Measurements from ENCODE around the gene ACCSL.
A peak's percentile ranks its signal among the peaks of the same experiment; 100 is the strongest.

Gene ACCSL

DNA sequence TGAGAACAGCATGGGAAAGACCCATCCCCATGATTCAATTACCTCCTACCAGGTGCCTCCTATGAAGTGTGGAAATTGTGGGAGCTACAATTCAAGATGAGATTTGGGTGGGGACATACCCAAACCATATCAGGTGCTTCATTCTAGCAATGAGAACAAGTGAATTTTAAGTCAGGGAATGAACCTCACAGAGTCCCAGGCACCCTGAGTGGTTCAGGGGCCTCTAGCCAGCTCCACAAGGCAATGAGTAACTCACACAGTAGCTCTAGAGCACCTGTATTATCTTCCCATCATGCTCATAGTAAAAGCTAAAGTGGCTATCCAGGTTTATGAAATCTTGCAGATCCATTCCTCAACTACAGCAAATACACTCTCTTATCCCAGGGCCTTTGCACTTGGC lies 13.1 kb upstream of the ACCSL start:
- Histone ChIP-seq H3K27me3 (ENCODE audit: low read depth, low read length) (no peaks in the 10 kb centered on the region), H3K9me3 (ENCODE audit: control insufficient read depth in 1 of 2, low read length in 2 of 2) (no peaks in the 10 kb centered on the region), H3K4me3 (ENCODE audit: low read depth in 1 of 2, low read length in 2 of 2) (no peak overlapping the region), H3K36me3 (ENCODE audit: control insufficient read depth in 1 of 2, insufficient read depth in 2 of 2, low read length in 2 of 2) (no peaks in the 10 kb centered on the region), H3K4me1 (ENCODE audit: control insufficient read depth in 1 of 2, insufficient read depth in 2 of 2, low read length in 2 of 2) (peaks cover 4 to 32% of the 10 kb centered on the region in 2 donors), H3K27ac (ENCODE audit: low read length) (no peak overlapping the region)

DNA sequence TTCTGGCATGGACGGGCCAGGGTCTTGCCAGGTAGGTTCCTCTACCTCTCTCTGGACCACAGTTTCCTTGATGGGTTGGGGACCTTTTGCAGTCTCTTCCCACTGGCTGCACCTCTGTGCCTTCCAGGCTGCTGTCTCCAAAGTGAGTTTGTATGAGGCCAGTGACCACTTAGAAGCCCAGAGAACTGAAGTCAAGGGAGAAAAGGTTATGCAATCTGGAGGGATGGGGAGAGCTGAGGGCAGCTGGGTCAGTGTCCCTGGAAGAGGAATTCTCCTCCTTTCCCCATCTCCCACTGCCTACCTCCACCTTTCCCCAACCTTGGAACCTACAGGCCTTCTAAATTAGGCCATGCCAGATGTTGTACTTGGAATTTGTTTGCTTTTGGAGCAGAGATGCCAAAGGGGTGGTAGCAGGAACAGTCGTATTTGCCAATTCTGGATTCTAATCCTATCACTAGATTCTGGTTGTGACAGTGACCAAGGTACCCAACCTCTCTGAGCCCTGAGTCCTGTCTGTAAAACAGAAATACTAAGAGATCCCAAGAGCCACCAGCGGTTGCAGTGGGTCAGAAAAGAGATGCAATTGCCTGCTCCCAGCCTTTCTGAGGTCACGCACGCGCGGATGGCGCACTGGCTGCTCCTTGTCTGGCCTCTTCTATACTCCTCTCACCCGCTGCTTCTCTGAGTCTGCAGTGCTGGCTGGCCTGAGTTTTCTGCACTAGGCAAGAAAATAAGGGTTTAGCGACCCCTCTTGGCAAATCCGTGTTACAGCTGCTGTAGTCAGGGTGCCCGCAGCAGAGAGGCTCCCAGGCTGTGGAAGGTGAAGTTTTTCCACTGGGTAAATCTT lies 10.7 kb upstream of the ACCSL start:
- Histone ChIP-seq H3K4me3 (ENCODE audit: low read depth in 1 of 2, low read length in 2 of 2) (no peak overlapping the region), H3K27ac (ENCODE audit: low read length) (no peak overlapping the region), H3K4me1 (ENCODE audit: control insufficient read depth in 1 of 2, insufficient read depth in 2 of 2, low read length in 2 of 2) (peaks cover 4 to 16% of the 10 kb centered on the region in 2 donors), H3K27me3 (ENCODE audit: low read depth, low read length) (no peaks in the 10 kb centered on the region), H3K36me3 (ENCODE audit: control insufficient read depth in 1 of 2, insufficient read depth in 2 of 2, low read length in 2 of 2) (no peaks in the 10 kb centered on the region), H3K9me3 (ENCODE audit: control insufficient read depth in 1 of 2, low read length in 2 of 2) (no peaks in the 10 kb centered on the region)

DNA sequence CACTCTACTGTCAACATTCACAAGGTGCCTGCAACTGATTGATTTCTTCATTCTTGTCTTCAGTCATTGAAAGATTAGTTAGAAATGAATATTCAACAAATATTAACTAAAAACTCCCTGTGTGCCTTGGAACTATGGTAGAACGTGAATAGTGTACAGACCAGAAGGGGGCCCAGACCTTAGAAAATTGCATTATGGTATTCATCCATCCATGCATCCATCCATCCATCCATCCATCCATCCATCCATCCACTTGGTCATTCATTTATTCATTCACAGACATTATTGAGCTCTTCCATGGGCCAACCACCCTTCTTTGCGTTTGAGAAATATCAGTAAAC lies 10.2 kb upstream of the ACCSL start:
- Histone ChIP-seq H3K4me1 (ENCODE audit: control insufficient read depth in 1 of 2, insufficient read depth in 2 of 2, low read length in 2 of 2) (peaks cover 4 to 10% of the 10 kb centered on the region in 2 donors), H3K36me3 (ENCODE audit: control insufficient read depth in 1 of 2, insufficient read depth in 2 of 2, low read length in 2 of 2) (no peaks in the 10 kb centered on the region), H3K9me3 (ENCODE audit: control insufficient read depth in 1 of 2, low read length in 2 of 2) (no peaks in the 10 kb centered on the region), H3K27me3 (ENCODE audit: low read depth, low read length) (no peaks in the 10 kb centered on the region), H3K27ac (ENCODE audit: low read length) (no peak overlapping the region), H3K4me3 (ENCODE audit: low read depth in 1 of 2, low read length in 2 of 2) (no peak overlapping the region)

DNA sequence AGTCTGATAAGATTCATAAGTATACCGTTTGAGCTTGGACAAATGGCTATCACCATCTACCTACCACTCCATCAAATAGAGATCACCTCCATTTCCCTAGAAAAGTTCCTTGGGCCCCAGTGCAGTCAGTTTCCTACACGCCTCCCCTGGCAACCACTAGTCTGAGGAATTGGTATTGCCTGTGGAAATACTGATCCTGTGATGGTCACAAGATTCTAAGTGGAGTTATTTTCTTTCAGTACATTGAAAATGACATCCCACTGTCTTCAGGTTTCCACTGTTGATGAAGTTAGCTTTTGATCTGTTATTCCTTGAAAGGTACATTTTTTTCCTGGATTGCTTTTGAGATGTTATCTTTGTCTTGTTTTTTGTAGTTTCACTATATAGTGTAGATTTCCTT lies 4.6 kb upstream of the ACCSL start:
- no peaks in the 10 kb centered on the region for H3K4me1 ChIP-seq (ENCODE audit: control insufficient read depth in 1 of 2, insufficient read depth in 2 of 2, low read length in 2 of 2)
- no peaks in the 10 kb centered on the region for H3K9me3 ChIP-seq (ENCODE audit: control insufficient read depth in 1 of 2, low read length in 2 of 2)
- H3K27me3 ChIP-seq (ENCODE audit: low read depth, low read length), result no peaks in the 10 kb centered on the region
- no peak overlapping the region for H3K27ac ChIP-seq (ENCODE audit: low read length)
- H3K36me3 ChIP-seq (ENCODE audit: control insufficient read depth in 1 of 2, insufficient read depth in 2 of 2, low read length in 2 of 2), result no peaks in the 10 kb centered on the region
- H3K4me3 ChIP-seq (ENCODE audit: low read depth in 1 of 2, low read length in 2 of 2), result no peak overlapping the region

DNA sequence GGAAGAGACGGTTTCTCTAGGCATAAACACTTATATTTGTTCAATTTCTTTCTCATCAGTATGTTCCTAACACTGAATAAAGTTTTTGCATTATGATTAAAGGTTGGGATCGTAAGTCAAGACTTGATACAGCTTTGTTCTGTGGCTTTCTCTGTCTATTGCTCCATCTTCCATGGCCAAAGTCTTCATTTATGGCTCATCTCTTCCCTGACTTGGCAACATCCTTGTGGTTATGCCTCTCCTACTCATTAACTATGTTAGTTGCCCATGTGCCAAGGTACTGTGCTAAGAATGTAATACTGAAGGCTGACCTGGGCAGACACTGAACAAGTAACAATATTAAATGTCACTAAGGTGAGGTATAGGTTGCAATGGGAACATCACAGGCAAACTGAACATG lies 1.6 kb upstream of the ACCSL start:
- Histone ChIP-seq H3K36me3 (ENCODE audit: control insufficient read depth in 1 of 2, insufficient read depth in 2 of 2, low read length in 2 of 2) (no peaks in the 10 kb centered on the region), H3K4me3 (ENCODE audit: low read depth in 1 of 2, low read length in 2 of 2) (no peak overlapping the region), H3K27ac (ENCODE audit: low read length) (no peak overlapping the region), H3K9me3 (ENCODE audit: control insufficient read depth in 1 of 2, low read length in 2 of 2) (no peaks in the 10 kb centered on the region), H3K27me3 (ENCODE audit: low read depth, low read length) (no peaks in the 10 kb centered on the region), H3K4me1 (ENCODE audit: control insufficient read depth in 1 of 2, insufficient read depth in 2 of 2, low read length in 2 of 2) (no peaks in the 10 kb centered on the region)

DNA sequence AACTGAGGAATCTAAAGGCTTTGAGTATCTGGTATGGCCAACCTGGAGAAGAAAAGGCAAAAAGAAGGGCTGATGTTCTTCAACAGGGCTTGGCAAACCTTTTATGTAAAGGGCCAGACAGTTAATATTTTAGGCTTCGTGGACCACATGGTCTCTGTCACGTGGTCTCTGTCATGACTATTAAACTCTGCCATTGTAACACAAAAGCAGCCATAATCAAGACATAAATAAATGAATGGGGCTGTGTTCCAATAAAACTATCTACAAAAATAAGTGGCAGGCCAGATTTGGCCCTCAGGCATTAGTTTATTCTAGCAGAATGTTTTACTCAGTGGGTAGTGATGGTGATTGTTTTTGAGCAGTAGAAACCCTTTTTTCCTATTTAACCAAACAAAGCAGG lies 483 bp upstream of the ACCSL start:
- H3K27ac ChIP-seq (ENCODE audit: low read length), result no peak overlapping the region
- H3K36me3 ChIP-seq (ENCODE audit: control insufficient read depth in 1 of 2, insufficient read depth in 2 of 2, low read length in 2 of 2), result no peaks in the 10 kb centered on the region
- no peaks in the 10 kb centered on the region for H3K9me3 ChIP-seq (ENCODE audit: control insufficient read depth in 1 of 2, low read length in 2 of 2)
- H3K4me3 ChIP-seq (ENCODE audit: low read depth in 1 of 2, low read length in 2 of 2), result no peak overlapping the region
- no peaks in the 10 kb centered on the region for H3K27me3 ChIP-seq (ENCODE audit: low read depth, low read length)
- H3K4me1 ChIP-seq (ENCODE audit: control insufficient read depth in 1 of 2, insufficient read depth in 2 of 2, low read length in 2 of 2), result no peaks in the 10 kb centered on the region

DNA sequence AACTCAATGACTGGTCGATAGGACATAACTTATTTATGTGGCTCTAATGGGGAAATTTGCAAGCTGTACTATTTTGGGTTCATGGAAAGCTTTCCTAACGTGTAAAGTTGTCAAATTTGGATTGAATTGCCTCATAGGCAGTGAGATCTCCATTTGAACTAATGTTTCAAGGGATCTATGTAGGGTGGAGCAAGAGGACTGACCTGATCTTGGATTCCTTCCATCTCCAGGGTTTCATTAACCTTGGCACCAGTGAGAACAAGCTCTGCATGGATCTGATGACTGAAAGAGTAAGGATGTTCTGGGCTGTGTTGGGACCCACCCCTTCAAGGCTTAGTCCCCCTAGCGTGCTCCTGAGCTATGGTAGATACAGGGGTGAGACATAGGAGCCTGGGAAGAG lies 2.1 kb downstream of the ACCSL start:
- Histone ChIP-seq H3K27ac (ENCODE audit: low read length) (no peak overlapping the region), H3K4me3 (ENCODE audit: low read depth in 1 of 2, low read length in 2 of 2) (no peak overlapping the region), H3K9me3 (ENCODE audit: control insufficient read depth in 1 of 2, low read length in 2 of 2) (no peaks in the 10 kb centered on the region), H3K36me3 (ENCODE audit: control insufficient read depth in 1 of 2, insufficient read depth in 2 of 2, low read length in 2 of 2) (no peaks in the 10 kb centered on the region), H3K4me1 (ENCODE audit: control insufficient read depth in 1 of 2, insufficient read depth in 2 of 2, low read length in 2 of 2) (no peaks in the 10 kb centered on the region), H3K27me3 (ENCODE audit: low read depth, low read length) (no peaks in the 10 kb centered on the region)

DNA sequence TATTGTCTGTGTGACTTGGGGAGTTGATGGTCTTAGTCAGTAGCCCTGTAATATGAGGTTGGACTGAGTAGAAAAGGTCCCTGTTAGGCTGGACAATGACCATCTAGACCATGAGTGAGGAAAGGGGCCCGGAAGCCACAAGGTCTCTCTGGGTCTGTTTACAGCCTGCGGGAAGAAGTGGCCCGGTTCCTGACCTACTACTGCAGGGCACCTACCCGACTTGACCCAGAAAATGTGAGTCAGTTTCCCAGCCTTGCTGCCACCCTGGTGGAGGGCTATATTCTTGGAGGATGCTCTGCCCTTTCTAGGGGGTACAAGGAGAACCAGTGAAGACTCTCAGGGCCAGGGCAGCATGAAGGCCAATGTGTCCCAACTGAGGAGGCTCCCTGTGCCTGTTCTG lies 3.4 kb downstream of the ACCSL start:
- Histone ChIP-seq H3K36me3 (ENCODE audit: control insufficient read depth in 1 of 2, insufficient read depth in 2 of 2, low read length in 2 of 2) (no peaks in the 10 kb centered on the region), H3K4me1 (ENCODE audit: control insufficient read depth in 1 of 2, insufficient read depth in 2 of 2, low read length in 2 of 2) (no peaks in the 10 kb centered on the region), H3K9me3 (ENCODE audit: control insufficient read depth in 1 of 2, low read length in 2 of 2) (no peaks in the 10 kb centered on the region), H3K27ac (ENCODE audit: low read length) (no peak overlapping the region), H3K4me3 (ENCODE audit: low read depth in 1 of 2, low read length in 2 of 2) (no peak overlapping the region), H3K27me3 (ENCODE audit: low read depth, low read length) (no peaks in the 10 kb centered on the region)

DNA sequence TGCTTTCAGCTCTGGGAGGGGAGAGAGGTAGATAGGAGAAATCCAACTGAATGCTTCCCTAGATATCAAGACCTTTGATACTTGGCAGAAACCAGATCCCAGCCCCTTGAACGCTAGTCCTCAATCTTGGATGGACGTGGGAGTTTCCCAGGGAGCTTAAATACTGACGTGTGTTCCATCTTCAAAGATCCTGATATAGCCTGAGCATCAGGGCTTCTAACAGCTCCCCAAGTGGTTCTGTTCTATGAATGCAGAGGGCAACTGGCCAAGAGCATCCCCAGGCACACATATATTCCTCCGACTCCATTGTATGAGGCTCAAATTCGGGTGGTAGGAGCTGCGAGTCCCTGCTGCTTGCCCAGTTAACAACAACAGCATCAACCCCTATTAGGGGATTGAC lies 9.6 kb downstream of the ACCSL start:
- no peak overlapping the region for H3K27ac ChIP-seq (ENCODE audit: low read length)
- H3K4me1 ChIP-seq (ENCODE audit: control insufficient read depth in 1 of 2, insufficient read depth in 2 of 2, low read length in 2 of 2), result no peaks in the 10 kb centered on the region

DNA sequence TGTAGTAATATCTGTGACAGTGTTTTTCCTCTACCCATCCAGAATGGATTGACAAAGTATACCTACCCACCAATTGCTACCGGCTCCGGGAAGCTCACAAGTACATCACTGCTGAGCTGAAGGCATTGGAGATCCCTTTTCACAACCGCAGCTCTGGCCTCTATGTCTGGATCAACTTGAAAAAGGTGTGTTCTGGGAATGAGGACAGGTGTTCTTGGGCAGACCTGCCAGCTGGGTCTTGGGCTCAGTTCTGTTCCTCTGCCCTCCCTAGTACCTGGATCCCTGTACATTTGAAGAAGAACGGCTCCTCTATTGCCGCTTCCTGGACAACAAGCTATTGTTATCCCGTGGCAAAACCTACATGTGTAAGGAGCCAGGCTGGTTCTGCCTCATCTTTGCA lies 10.5 kb downstream of the ACCSL start:
- H3K36me3 ChIP-seq (ENCODE audit: control insufficient read depth in 1 of 2, insufficient read depth in 2 of 2, low read length in 2 of 2), result no peaks in the 10 kb centered on the region
- no peak overlapping the region for H3K27ac ChIP-seq (ENCODE audit: low read length)
- no peaks in the 10 kb centered on the region for H3K9me3 ChIP-seq (ENCODE audit: control insufficient read depth in 1 of 2, low read length in 2 of 2)
- no peak overlapping the region for H3K4me3 ChIP-seq (ENCODE audit: low read depth in 1 of 2, low read length in 2 of 2)
- no peaks in the 10 kb centered on the region for H3K4me1 ChIP-seq (ENCODE audit: control insufficient read depth in 1 of 2, insufficient read depth in 2 of 2, low read length in 2 of 2)
- H3K27me3 ChIP-seq (ENCODE audit: low read depth, low read length), result no peaks in the 10 kb centered on the region

More for the DNA sequence above, 9.6 kb downstream of the ACCSL start:
- Histone ChIP-seq H3K36me3 (ENCODE audit: control insufficient read depth in 1 of 2, insufficient read depth in 2 of 2, low read length in 2 of 2) (no peaks in the 10 kb centered on the region), H3K4me3 (ENCODE audit: low read depth in 1 of 2, low read length in 2 of 2) (no peak overlapping the region), H3K9me3 (ENCODE audit: control insufficient read depth in 1 of 2, low read length in 2 of 2) (no peaks in the 10 kb centered on the region), H3K27me3 (ENCODE audit: low read depth, low read length) (no peaks in the 10 kb centered on the region)

DNA sequence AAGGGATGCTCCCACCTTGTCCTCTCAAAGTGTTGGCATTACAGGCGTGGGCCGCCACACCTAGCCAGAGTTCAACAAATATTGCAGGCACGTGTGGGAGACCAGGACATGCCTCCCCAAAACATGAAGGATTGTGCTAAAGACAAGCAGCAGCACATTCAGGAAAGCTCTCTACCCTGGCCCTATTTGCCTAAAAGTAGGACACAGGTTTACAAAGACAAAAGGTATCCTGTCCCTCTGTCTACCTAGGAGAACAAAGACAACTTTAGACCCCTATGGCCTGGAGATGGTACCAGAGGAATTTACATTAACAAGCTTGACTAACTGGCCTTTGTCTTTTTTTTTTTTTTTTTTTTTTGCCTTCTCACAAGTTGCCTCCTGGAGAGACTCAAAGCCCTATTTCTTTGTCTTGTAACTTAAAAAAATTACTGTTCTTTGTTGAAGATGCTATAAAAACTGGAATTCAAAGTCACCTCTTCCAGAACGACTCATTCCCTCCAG lies 17.4 kb downstream of the ACCSL start:
- peak overlapping the region; percentile 83 to 86 for H3K4me3 ChIP-seq (ENCODE audit: low read depth in 1 of 2, low read length in 2 of 2)
- H3K4me1 ChIP-seq (ENCODE audit: control insufficient read depth in 1 of 2, insufficient read depth in 2 of 2, low read length in 2 of 2), result peaks cover 0 to 14% of the 10 kb centered on the region in 2 donors
- H3K27me3 ChIP-seq (ENCODE audit: low read depth, low read length), result no peaks in the 10 kb centered on the region
- no peaks in the 10 kb centered on the region for H3K9me3 ChIP-seq (ENCODE audit: control insufficient read depth in 1 of 2, low read length in 2 of 2)
- peaks cover 0 to 10% of the 10 kb centered on the region in 2 donors for H3K36me3 ChIP-seq (ENCODE audit: control insufficient read depth in 1 of 2, insufficient read depth in 2 of 2, low read length in 2 of 2)
- H3K27ac ChIP-seq (ENCODE audit: low read length), result peak overlapping the region; percentile 93
